Neural cell (in vitro differentiated cells): ENCODE results near the gene AP2A2. TPM values are rescaled to one million over a fixed set of nuclear protein-coding genes. Genes with fewer than 3 reads are reported as not detected.

ENCODE experiments used
- H2AFZ ChIP-seq: fragments of 200-600, 300-800 bp; sonication (generic), shearing (Covaris generic); 2 replicates; pipeline ENCODE4 v1.6.0; 2014; ENCODE audit warnings: low read depth, mild to moderate bottlenecking, antibody characterized with exemption, low read length, moderate library complexity
- H3F3A ChIP-seq: fragments of 200-600 bp; shearing (Covaris generic); 2 replicates; pipeline ENCODE4 v1.6.1; 2016; ENCODE audit warnings: mild to moderate bottlenecking, moderate library complexity, mixed read lengths, antibody characterized with exemption, low read length; ENCODE audit not compliant: insufficient read depth, poor library complexity, severe bottlenecking
- H3K27ac ChIP-seq: fragments of 200-600, 300-800 bp; sonication (generic), shearing (Covaris generic); 2 replicates; pipeline ENCODE4 v1.5.1; 2014; ENCODE audit warnings: mild to moderate bottlenecking, low read length, moderate library complexity
- H3K27me3 ChIP-seq: fragments of 300-800, 200-600 bp; sonication (generic), shearing (Covaris generic); 2 replicates; pipeline ENCODE4 v1.6.0; 2014; ENCODE audit warnings: mild to moderate bottlenecking, low read depth, low read length, moderate library complexity; ENCODE audit not compliant: insufficient read depth
- H3K36me3 ChIP-seq: fragments of 300-800, 200-600 bp; sonication (generic), shearing (Covaris generic); 2 replicates; pipeline ENCODE4 v1.5.1; 2014; ENCODE audit warnings: mild to moderate bottlenecking, antibody characterized with exemption, low read length, moderate library complexity; ENCODE audit not compliant: insufficient read depth
- H3K4me2 ChIP-seq: fragments of 300-800, 200-600 bp; sonication (generic), shearing (Covaris generic); 2 replicates; pipeline ENCODE4 v1.6.0; 2014; ENCODE audit warnings: mild to moderate bottlenecking, low read length
- H3K4me3 ChIP-seq: fragments of 300-800, 200-600 bp; sonication (generic), shearing (Covaris generic); 2 replicates; pipeline ENCODE4 v1.5.1; 2014; ENCODE audit warnings: mild to moderate bottlenecking, low read length, moderate library complexity
- H3K79me2 ChIP-seq: fragments of 200-600 bp; shearing (Covaris generic); replicated peaks from 2 replicates; pipeline ENCODE4 v1.6.0; 2014; ENCODE audit warnings: mild to moderate bottlenecking, low read length, moderate library complexity; ENCODE audit not compliant: insufficient read depth
- H3K9ac ChIP-seq: fragments of 300-800, 200-600 bp; sonication (generic), shearing (Covaris generic); 2 replicates; pipeline ENCODE4 v1.6.1; 2016; ENCODE audit warnings: mild to moderate bottlenecking, low read length, mixed read lengths
- H3K9me2 ChIP-seq: fragments of 200-600 bp; shearing (Covaris generic); 2 replicates; pipeline ENCODE4 v1.6.1; 2016; ENCODE audit warnings: mild to moderate bottlenecking, low read length, mixed read lengths; ENCODE audit not compliant: insufficient read depth
- H3K9me3 ChIP-seq: fragments of 200-600, 300-800 bp; sonication (generic), shearing (Covaris generic); 2 replicates; pipeline ENCODE4 v1.6.1; 2016; ENCODE audit warnings: mild to moderate bottlenecking, mixed run types, low read length, moderate library complexity, mixed read lengths
- H4K20me1 ChIP-seq: fragments of 200-600 bp; shearing (Covaris generic); 2 replicates; pipeline ENCODE4 v1.6.1; 2016; ENCODE audit warnings: mild to moderate bottlenecking, mixed run types; ENCODE audit not compliant: insufficient read depth
- EP300 ChIP-seq: fragments of 450-650 bp; conservative IDR thresholded peaks from 2 replicates; pipeline ENCODE4 v1.6.1; 2014; ENCODE audit warnings: antibody characterized with exemption, mild to moderate bottlenecking, moderate library complexity; ENCODE audit not compliant: poor library complexity, severe bottlenecking
- EZH2 ChIP-seq: fragments of 200-600, 300-800 bp; shearing (Covaris generic), sonication (generic); IDR thresholded peaks from 2 replicates; pipeline ENCODE4 v1.6.1; 2014; ENCODE audit warnings: antibody characterized with exemption, low read length, borderline replicate concordance, mild to moderate bottlenecking; ENCODE audit not compliant: insufficient read depth, poor library complexity, severe bottlenecking
- MXI1 ChIP-seq: fragments of 450-650 bp; conservative IDR thresholded peaks from 2 replicates; pipeline ENCODE4 v1.6.1; 2014; ENCODE audit warnings: antibody characterized with exemption, mild to moderate bottlenecking; ENCODE audit not compliant: poor library complexity, severe bottlenecking
- POLR2AphosphoS5 ChIP-seq: IDR thresholded peaks from 2 replicates; pipeline ENCODE4 v1.6.1; 2012
- RAD21 ChIP-seq: fragments of 450-650 bp; conservative IDR thresholded peaks from 2 replicates; pipeline ENCODE4 v1.6.1; 2014; ENCODE audit warnings: antibody characterized with exemption, mild to moderate bottlenecking, moderate library complexity
- SMC3 ChIP-seq: fragments of 450-650 bp; conservative IDR thresholded peaks from 2 replicates; pipeline ENCODE4 v1.6.1; 2014; ENCODE audit warnings: antibody characterized with exemption, mild to moderate bottlenecking, moderate library complexity; ENCODE audit not compliant: poor library complexity
- TAF1 ChIP-seq: IDR thresholded peaks from 2 replicates; pipeline ENCODE4 v1.6.1; 2012; ENCODE audit warnings: low read depth
- polyA plus RNA-seq: library from polyadenylated mRNA; depleted of rRNA; stranded (reverse); fragments of >200 nt; gene quantifications from 2 replicates; pipeline ENCODE4 v1.2.3, GENCODE V29; 2014
- TF ChIP-seq, protein P1 (sequence below): fragments of 450-650 bp; IDR thresholded peaks from 2 replicates; pipeline ENCODE4 v1.5.1; 2014; ENCODE audit warnings: antibody characterized with exemption, mild to moderate bottlenecking, moderate library complexity; ENCODE audit not compliant: poor library complexity, severe bottlenecking
- TF ChIP-seq, protein P2 (sequence below): IDR thresholded peaks from 2 replicates; pipeline ENCODE4 v1.6.1; 2012; ENCODE audit warnings: borderline replicate concordance

Gene AP2A2
- polyA plus RNA-seq, 1 donor from 2014 or later: 46.5 TPM

- no peaks in the 10 kb centered on the region for H3K27me3 ChIP-seq
- no peak for TF ChIP-seq EZH2
- TF ChIP-seq MXI1: no peak
- no peak for TF ChIP-seq EP300
- no peak for TF ChIP-seq TAF1
- TF ChIP-seq, protein P1, sequence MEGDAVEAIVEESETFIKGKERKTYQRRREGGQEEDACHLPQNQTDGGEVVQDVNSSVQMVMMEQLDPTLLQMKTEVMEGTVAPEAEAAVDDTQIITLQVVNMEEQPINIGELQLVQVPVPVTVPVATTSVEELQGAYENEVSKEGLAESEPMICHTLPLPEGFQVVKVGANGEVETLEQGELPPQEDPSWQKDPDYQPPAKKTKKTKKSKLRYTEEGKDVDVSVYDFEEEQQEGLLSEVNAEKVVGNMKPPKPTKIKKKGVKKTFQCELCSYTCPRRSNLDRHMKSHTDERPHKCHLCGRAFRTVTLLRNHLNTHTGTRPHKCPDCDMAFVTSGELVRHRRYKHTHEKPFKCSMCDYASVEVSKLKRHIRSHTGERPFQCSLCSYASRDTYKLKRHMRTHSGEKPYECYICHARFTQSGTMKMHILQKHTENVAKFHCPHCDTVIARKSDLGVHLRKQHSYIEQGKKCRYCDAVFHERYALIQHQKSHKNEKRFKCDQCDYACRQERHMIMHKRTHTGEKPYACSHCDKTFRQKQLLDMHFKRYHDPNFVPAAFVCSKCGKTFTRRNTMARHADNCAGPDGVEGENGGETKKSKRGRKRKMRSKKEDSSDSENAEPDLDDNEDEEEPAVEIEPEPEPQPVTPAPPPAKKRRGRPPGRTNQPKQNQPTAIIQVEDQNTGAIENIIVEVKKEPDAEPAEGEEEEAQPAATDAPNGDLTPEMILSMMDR: no peak
- no peak for TF ChIP-seq RAD21
- no peak overlapping the region for H3K27ac ChIP-seq
- H3K9ac ChIP-seq: no peak overlapping the region
- no peak overlapping the region for H3K4me3 ChIP-seq
- H3K79me2 ChIP-seq: no peaks in the 10 kb centered on the region
- H3K9me2 ChIP-seq: no peaks in the 10 kb centered on the region
- H3K9me3 ChIP-seq: no peaks in the 10 kb centered on the region
- H2AFZ ChIP-seq: no peak overlapping the region
- no peaks in the 10 kb centered on the region for H4K20me1 ChIP-seq
- no peaks in the 10 kb centered on the region for H3K36me3 ChIP-seq
- no peaks in the 10 kb centered on the region for H3F3A ChIP-seq
- no peak overlapping the region for H3K4me2 ChIP-seq
These were observed 39.1 kb upstream of the AP2A2 start for GRCh38 chr11:886568-886967.

- Histone ChIP-seq H3K9me2 (no peaks in the 10 kb centered on the region), H3K4me2 (no peak overlapping the region), H4K20me1 (no peaks in the 10 kb centered on the region), H3K79me2 (no peaks in the 10 kb centered on the region), H3F3A (no peaks in the 10 kb centered on the region), H3K36me3 (no peaks in the 10 kb centered on the region), H3K27ac (no peak overlapping the region), H3K27me3 (no peaks in the 10 kb centered on the region), H3K9ac (no peak overlapping the region), H2AFZ (no peak overlapping the region), H3K9me3 (no peaks in the 10 kb centered on the region), H3K4me3 (no peak overlapping the region)
- TF ChIP-seq SMC3: no peak
- no peak for TF ChIP-seq POLR2AphosphoS5
- TF ChIP-seq, protein P1: no peak
- TF ChIP-seq, protein P2, sequence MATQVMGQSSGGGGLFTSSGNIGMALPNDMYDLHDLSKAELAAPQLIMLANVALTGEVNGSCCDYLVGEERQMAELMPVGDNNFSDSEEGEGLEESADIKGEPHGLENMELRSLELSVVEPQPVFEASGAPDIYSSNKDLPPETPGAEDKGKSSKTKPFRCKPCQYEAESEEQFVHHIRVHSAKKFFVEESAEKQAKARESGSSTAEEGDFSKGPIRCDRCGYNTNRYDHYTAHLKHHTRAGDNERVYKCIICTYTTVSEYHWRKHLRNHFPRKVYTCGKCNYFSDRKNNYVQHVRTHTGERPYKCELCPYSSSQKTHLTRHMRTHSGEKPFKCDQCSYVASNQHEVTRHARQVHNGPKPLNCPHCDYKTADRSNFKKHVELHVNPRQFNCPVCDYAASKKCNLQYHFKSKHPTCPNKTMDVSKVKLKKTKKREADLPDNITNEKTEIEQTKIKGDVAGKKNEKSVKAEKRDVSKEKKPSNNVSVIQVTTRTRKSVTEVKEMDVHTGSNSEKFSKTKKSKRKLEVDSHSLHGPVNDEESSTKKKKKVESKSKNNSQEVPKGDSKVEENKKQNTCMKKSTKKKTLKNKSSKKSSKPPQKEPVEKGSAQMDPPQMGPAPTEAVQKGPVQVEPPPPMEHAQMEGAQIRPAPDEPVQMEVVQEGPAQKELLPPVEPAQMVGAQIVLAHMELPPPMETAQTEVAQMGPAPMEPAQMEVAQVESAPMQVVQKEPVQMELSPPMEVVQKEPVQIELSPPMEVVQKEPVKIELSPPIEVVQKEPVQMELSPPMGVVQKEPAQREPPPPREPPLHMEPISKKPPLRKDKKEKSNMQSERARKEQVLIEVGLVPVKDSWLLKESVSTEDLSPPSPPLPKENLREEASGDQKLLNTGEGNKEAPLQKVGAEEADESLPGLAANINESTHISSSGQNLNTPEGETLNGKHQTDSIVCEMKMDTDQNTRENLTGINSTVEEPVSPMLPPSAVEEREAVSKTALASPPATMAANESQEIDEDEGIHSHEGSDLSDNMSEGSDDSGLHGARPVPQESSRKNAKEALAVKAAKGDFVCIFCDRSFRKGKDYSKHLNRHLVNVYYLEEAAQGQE: no peak
These were observed 38.1 kb upstream of the AP2A2 start for GRCh38 chr11:887589-887988.
